NCI-H1417 treated with DMSO at 0.1 percent for 48 hours (cell line): ENCODE results near the gene HACE1.

Experiments used
- DNase-seq: peaks from one replicate; lab custom pipeline; 2025; lab: John Stamatoyannopoulos, UW

HACE1 gene

DNA sequence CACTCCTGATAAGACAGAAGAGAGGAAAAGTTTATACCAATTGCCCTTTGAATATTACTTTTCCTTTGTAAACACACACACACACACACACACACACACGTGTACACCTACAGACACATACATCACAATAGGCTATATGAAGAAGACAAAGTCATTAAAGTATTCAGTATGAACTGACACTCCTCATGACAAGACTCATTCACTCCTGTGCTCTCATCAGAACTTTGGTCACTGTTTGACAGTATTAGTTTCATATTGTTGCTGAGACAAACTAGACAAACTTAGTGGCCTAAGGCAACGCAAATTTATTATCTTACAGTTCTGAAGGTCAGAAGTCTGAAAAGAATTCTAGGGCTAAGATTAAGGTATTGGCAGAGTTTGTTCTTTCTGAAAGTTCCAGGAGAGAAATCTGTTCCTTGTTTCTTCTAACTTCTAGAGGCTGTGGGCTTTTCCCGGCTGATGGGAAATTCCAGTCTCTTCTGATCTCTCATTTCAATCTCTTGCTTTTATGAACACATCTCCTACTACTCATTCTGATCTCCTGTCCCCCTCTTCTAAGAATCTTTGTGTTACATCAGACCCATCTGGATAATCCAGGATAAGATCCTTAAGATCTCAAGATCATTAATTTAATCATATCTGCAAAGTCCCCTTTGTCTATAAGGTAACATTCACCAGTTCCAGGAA lies 171.3 kb downstream of the HACE1 start:
- no peak for DNase-seq

DNA sequence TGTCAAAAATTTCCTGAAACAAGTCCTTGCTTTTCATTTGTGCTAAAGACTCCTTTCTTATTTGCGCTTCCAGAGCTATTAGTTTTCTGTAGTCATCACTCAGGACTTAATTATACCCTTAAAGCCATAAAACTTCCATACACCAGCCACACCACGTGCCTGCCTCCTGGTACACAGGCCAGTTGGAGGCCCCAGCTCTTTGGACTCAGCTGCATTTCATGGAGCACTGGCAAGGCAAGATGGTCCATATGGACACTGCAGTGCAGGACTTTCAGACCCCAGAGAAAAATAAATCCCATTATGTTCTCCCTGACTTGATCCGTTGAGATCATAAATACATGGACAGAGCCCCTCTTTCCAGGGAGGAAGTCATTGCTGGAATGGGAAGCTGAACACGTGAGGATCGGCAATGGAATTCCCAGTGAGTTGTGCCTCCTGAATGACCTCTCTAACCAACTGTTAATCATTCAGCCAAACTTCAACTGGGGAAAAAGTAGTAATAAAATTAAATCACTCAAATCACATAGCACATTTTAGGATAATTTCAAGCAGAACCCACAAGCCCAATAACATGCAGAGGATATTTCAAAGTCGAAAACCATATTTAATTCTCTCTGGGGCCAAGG lies 173.1 kb downstream of the HACE1 start:
- DNase-seq, result peak; percentile 63

DNA sequence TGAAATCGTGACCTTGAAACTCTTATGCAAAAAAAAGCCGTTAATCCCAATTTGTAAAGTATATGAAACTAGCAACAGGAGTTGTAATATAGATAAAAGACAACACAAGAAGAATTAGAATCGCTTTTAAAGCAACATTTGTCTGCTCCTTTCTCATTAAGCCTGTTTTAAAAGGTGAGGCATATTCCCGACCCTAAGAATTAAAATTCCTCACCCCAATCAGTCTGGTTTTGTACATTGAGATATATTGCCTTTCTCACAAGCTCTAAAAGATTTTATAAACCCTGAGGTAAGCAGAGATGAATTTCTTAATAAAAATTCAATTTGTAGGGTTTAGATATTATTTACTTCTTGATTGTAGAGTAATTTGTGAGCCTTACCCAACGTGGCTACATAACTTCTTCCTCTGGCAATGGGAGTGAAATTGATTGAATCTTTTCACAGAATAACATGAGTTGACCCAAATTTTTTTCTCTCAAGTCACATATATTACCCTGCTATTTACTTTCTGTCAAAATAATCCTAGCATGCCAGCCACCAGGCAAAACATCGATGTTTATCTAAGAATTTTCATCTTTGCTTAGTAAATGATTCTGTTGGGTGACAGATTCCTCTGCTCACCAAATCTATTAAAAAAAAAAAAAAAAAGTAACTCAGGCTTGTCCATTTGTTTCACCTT lies 173.7 kb downstream of the HACE1 start:
- DNase-seq, result peak; percentile 63

DNA sequence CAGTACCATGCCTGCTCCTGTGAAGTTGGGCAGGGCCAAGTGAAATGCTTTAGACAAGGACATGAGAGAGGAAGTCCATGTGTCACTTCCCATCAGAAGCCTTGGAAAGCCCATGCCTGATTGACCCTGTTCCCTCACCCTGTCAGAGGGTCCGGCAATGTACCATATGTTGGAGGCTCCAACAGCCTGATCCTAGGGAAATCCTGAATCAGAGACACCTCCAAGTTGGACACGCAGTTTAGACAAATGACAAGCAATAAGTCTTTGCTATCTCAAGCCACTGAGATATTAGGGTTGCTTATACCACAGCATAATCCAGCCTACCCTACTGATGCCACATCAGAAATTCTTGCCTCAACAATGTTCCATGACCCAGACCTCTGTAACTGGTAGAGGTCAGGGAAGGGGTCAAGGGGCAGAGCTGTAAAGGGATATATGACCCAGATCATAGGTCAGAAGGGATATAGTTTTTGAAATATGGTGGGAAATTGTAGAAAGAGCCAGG lies 174.8 kb downstream of the HACE1 start:
- no peak for DNase-seq

DNA sequence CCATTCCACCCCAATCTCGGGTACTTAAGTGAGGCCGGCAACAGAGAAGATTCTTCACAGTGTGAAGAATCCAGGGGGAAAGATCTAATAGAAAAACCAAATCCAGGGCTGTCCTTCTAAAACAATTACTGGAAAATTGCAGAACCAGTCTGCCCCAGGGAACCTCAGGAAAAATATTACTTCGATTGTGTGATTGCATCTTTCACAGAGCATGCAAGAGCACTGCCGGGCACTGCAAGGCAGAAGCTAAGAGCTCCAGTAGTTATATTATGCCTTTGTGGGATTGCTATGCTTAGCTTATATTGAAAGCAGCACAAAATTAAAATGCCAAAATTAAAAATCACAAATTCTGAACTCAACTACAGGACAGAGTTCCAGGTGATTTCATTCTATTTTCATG lies 175.9 kb downstream of the HACE1 start:
- DNase-seq, result no peak

DNA sequence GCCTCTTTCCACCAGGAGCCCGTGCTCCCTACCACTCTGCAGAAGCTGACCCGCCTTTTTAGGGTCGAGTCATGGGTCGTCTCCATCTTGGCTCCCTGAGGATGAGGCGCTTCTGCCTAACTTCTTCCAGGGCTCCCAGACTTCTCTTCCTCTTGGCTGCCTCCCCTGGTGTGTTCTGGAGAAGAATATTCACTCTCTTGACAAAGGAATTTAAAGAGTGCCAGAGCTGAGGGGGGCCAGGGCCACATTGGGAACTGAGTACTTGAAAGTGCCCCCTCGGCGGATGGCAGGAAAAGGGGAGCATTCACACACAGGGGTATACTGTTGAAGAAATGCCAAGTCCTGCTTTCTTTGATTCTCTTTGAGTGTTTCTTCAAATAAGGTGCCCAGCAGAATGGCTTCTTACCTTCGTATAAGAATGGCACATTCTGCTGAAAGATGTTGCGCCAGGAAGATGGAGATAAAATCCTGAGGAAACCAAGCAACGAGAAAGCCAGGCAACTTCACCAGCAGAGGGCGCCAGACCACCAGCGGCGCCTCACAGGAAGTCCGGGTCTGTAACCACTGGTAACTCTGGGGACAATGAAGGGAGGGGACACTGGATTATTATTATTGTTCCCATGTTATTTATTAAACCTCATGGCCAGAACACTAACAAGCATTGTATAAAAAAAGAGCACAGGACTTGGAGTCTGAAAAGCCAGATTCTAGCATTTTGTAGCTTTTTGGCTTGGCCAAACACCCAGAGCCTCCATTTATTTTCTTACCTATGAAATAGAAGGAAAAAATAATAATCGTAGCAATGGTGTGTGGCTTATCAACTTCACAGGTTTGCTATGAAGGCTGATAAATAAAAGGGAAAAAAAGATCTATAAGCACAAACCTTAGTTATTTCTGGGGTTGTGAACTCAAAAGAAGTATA lies 176.7 kb downstream of the HACE1 start:
- no peak for DNase-seq

DNA sequence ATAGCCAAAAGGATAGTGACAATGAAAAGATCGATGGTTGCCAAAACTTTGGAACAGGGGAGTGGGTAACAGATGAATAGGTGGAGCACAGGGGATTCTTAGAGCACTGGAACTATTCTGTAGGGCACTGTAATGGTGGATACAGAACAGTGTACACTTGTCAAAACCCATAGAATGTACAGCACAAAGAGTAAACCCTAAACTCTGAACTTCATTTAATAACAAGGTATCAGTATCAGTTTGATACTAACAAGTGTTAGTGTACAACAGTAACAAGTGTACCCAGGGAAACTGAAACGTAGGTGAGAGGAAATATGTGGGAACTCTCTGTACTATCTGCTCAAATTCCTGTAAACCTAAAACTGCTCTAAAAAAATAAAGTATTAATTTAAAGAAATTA lies 179.2 kb downstream of the HACE1 start:
- DNase-seq, result no peak

DNA sequence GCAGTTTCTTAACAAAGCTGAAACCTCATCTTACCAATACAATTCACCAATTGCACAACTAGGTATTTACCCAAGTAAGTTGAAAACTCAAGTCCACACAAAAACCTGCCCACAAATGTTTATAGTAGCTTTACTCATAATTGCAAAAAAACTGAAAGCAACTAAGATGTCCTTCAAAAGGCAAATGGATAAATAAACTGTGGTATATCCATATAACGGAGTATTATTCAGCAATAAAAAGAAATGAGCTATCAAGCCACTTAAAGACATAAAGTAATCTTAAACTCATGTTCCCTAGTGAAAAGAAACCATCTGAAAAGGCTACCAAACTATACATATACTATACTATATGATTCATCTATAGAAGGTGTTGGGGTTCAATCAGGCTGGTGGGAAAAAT lies 179.7 kb downstream of the HACE1 start:
- DNase-seq, result no peak
